Kidney glomerular epithelial cell (primary cell): Measurements from ENCODE around the gene ATP9B.
"Not testable (repeated sequence)": the region's sequence is repeated elsewhere in the genome, so short reads cannot be mapped to it uniquely, and the experiment has no call there.

ENCODE experiments used
- DNase-seq: peaks from one replicate; lab custom pipeline; 2025; lab: John Stamatoyannopoulos, UW

The ATP9B gene

DNA sequence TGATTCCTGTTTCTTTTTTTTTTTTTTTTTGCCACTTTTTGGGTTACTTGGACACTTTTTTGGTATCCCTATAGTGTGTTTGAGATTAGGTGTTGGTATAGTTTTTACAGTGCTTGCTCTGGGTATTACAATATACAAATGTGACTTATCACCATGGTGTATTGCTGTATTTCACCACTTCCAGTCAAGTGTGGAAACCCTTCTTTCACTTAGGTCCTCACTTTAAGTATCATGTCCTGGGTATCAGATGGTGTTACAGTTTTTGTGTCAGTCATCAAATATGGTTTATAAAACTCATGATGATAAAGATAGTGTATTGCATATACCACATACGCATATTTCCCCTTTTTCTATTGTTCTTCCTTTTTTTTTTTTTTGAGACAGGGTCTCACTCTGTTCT is 1.8 kb downstream of the ATP9B start:
- no peak for DNase-seq

DNA sequence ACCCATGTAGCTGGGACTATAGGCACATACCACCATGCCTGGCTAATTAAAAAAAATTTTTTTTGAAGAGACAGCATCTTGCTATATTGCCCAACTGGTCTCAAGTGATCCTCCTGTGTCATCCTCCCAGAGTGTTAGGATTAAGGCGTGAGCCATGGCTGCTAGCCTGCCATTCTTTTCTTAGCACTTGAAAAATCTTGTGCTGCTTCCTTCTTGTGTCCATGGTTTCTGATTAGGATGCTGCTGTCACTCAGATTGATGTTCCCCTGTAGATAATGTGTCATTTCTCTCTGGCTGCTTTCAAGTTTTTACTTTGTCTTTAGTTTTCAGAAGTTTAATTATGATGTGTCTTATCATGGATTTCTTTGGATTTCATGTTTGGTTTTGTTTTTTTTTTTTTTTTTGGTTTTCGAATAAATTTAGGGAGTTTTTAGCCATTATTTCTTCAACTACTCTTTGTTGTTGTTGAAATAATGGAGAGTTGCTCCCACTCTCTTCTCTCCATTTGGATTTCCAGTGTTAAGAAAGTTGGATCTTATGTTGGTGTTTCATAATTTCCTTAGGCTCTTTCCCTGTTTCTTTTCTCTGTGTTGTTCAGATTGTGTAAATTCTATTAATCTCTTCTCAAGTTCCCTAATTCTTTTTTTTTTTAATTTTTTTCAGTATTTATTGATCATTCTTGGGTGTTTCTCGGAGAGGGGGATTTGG is 2.5 kb downstream of the ATP9B start:
- DNase-seq: no peak

DNA sequence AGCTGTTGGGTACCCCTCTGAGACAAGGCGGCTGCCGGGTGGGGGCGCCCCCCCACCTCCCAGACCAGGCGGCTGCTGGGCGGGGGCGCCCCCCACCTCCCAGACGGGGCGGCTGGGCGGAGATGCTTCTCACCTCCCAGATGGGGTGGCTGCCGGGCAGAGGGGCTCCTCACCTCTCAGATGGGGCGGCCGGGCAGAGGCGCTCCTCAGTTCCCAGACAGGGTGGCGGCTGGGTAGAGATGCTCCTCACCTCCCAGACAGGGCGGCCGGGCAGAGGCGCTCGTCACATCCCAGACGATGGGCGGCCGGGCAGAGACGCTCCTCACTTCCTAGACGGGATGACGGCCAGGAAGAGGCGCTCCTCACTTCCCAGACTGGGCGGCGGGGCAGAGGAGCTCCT is 3.5 kb downstream of the ATP9B start:
- DNase-seq: not testable (repeated sequence)

DNA sequence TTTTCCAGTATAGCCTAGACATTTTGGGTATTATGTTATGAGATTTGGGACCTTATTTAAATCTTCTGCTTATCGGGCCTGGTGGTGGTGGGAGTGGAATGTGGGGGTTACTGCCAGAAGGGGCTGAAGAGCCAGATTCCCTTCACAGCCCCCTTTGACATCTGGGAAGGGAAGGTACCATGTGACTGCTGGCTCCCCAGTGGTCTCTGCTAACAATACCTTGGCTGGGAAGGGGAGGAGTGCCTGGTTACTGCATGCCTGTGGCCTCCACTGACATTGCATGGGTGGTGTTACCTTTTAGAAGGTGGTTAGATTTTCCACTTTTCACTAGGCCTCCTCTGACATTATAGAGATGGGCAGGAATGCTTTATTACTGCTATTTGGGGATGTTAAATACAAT is 8.0 kb downstream of the ATP9B start:
- DNase-seq: no peak

DNA sequence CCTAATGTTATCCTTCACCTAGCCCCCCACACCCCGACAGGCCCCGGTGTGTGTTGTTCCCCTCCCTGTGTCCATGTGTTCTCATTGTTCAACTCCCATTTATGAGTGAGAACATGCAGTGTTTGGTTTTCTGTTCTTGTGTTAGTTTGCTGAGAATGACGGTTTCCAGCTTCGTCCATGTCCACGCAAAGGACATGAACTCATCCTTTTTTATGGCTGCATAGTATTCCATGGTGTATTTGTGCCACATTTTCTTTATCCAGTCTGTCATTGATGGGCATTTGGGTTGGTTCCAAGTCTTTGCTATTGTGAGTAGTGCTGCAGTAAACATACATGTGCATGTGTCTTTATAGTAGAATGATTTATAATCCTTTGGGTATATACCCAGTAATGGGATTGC is 9.6 kb downstream of the ATP9B start:
- DNase-seq: not testable (repeated sequence)

DNA sequence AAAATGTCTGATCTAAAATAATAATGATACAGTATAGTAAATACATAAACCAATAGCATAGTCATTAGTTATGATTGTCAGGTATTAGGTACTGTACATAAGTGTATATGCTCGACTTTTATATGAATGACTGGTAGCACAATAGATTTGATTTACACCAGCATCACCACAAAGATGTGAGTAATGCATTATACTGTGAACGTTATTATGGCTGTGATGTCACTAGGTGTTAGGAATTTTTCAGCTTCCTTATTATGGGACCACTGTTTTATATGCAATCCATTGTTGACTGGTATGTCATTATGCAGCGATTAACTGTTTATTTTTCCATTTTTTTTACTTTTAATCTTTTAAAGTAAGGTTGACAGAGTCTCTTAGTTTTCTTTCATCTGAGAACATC is 23.7 kb downstream of the ATP9B start:
- DNase-seq: peak; percentile 2

DNA sequence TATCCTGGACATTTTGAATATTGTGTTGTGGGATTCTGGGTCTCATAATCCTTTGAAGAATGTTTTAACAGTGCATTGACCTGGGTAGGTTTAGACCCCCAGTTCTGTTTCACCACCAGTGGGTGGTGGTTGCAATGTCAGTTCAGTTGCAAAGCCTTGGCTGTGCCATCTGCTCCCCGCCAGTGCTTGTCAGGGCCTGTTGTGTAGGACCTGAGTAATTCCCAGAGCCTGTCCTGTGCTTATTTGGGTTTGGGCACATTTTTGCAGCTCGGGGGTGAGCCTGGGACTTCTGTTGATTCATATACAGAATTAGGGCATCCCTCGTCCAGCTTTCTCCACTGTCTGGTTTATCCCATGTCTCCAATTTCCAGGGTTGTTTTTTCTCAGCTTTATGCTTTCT is 24.8 kb downstream of the ATP9B start:
- no peak for DNase-seq

DNA sequence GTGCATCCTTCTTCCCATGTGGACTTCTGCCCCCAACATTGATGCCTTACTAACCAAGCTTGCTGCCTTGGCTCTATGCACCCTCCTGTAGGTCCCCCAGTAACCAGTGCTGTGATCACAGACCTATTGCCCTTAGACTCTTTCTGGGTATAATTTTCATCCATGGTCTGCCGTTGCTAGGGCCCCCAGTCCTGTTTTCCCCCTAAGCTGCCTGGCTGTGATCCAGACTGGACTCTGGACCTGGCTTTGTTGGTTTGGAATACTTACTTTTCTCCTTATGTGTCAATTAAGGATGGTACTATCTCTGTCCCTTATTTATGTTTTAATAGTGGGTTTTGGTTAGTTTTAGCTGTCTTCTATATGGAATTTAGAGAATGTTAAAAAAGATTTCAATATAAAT is 26.0 kb downstream of the ATP9B start:
- DNase-seq: no peak

DNA sequence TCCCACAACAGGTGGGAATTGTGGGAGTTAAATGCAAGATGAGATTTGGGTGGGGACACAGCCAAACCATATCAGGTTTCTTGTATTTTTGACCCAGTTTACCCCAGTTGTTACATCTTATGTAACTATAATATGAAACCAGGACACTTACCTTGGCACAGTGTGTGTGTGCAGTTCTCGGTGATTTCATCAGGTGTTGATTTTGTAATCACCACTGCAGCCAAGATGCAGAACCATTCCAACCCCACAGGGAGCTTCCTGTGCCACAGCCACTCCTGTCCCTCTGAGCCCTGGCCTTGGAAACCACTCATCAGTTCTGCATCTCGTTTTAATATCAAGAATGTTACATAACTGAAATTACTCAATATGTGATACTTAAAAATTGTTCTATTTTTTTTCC is 31.8 kb downstream of the ATP9B start:
- DNase-seq: no peak

DNA sequence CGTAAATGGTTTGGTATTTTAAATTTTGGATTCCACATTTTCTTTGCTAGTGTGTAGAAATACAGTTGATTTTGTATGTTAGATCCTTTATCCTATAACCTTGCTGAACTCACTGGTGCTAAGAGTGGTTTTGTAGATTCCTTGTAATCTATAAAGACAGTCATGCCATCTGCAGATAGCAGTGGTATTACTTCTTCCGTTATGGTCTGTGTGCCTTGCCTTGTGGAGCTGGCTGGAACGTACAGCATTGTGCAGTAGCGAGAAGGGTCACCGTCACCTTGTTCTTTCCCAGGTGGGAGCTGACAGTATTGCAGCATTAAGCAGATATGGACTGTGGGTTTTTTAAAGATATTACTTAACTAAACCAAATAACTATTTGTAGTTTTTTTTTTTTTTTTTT is 33.7 kb downstream of the ATP9B start:
- DNase-seq: no peak

DNA sequence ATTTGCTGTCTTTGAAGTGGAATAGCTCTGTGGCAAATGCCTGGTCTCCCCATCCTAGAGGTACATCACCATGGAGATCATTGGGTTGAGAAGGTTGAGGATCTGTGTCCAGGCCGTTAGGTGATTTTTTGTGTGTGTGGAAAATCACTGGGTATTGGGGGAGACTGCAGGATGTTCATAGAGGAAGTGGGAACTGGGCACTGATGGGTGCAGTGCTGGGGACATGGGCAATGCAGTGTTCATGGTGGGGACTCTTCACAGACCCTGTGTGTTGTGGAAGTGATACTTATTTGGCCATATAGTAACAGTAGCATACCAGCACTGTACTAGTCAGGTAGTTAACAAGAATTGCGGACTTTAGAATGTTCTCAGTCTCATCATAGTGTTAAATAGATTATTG is 34.9 kb downstream of the ATP9B start:
- no peak for DNase-seq

DNA sequence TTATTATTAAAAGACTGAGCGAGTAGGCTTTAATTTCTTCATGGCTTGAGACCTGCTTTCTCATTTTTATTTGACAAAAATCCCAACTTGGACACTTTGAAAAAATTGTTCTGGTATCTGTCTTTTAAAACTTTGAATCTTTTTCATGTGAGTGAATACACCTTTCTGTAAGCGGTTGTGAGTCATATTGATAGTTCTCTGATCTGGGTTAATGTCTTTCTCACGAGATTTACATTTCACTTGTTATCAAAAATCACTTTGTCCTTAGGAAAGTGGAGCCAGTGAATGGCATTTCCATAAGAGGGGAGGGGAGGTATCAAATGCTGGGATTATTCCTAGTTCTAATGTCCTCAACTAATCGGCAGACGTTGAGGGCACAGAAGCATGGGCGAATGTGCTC is 36.3 kb downstream of the ATP9B start:
- no peak for DNase-seq

DNA sequence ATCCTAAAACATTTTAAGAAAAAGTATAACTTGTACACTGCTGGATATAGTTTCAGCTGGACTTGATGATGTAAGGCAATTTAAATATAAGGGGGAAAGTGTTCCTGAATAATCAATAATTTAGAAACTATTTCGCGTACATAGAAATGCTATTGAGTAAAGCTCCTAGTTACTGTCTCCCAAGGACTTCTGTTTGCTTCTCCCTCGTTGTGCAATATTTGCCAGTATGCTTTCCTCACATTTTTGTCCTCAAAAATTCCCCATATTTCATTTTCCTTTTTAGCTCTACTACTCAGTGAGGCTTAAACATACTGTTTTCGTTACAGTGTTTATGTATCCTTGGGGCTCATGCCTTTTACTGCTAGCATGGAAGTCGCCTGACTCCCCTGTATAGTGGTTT is 36.9 kb downstream of the ATP9B start:
- DNase-seq: no peak

DNA sequence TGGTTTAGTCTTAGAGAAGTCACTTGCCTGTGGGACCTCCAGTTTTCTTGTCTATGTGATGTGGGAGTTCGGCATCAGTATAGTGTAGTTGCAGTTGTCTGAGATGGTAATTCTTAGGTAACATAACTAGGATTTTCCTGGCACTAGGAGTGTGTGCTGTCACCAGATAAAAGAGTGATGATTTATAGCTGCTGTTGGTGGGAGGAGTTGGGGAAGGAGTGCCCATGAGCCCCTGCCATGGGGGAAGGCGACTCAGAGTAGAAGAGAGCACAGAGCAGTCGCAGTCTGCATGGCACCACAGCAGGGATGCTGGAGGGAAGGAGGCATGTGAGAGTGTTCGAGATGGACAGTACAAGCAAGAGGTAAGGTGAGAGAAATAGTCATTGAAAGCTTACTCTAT is 38.7 kb downstream of the ATP9B start:
- DNase-seq: no peak

DNA sequence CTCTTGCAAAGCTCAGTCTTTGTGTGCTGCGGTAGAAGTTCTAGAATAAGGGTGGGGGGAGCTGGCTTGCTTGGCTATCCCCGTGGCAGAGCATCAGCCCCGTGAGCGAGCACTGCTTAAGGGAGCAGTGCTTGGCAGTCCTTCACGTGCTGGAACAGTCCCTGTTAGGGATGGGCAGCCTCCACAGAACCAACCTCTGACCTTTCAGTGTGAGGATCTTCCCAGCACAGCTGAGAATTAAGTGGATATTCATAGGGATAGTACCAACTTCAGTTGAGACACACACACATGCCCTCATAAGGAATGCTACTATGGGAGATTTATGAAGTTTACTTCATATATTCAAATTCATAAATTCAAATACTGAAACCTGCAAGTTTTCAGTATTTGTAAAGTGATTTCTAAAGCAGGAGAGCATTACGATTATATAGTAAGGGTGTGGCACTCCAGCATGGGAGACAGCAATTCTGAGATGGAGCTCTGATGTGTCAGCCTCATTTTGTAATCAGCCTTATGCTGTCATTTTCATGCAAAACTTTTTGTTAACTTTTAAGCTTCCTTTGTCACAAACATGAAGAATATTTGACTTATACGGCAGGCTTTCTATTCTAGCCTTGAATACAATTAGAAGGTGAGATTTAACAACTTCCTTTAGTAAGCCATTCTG is 39.5 kb downstream of the ATP9B start:
- DNase-seq: no peak

DNA sequence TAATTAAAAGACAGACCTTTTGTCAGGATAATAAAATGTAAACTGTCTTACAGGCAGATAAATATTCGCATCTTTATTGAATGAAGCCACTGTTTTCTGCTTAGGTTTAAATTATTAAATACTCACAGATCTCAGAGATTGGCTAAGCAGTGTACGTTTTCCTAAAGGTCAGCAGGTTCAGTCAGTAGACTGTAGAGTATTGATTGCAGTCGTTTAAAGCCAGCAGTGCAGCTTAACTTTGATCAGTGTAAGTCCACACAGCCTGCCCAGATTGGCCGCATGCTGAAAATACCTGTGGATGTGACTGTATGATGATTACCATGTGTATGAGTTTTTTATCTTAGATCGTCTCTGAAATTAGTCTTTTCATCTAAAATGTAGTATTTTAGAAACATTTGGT is 42.3 kb downstream of the ATP9B start:
- DNase-seq: no peak

DNA sequence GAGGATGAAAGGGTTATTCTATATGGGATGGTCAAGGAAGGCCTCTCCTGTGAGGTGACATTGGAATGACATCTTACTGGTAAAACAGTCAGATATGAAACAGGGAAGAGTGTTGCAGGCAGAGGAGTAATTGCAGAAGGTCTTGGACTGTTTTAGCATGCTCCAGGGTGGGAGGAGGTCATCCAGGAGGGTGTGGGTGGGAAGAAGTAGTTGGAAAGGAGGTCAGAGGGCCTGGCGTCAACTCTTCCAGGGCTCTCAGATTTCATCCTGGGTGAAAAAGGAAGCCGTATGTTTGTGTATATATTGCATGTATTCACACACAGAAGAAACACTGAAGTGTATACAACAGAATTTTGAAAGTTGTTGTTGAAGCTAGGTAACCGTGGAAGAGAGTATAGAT is 48.2 kb downstream of the ATP9B start:
- DNase-seq: no peak

DNA sequence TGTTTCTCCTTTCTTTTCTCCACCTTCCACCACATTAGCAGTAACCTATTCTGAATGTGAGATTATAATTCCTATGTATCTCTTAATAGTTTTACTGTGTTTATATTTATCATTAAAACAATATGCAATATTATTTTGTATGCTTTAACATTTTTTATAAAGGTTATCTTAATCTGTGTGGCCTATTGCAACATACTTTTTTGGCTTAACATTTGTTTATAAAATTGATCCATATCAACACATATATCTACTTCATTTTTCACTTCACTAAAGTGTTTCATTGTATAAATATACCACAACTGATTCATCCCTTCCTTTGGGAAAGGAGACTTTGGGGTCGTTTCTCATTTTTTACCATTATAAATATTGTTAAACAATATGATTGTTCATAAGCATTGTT is 48.6 kb downstream of the ATP9B start:
- no peak for DNase-seq

DNA sequence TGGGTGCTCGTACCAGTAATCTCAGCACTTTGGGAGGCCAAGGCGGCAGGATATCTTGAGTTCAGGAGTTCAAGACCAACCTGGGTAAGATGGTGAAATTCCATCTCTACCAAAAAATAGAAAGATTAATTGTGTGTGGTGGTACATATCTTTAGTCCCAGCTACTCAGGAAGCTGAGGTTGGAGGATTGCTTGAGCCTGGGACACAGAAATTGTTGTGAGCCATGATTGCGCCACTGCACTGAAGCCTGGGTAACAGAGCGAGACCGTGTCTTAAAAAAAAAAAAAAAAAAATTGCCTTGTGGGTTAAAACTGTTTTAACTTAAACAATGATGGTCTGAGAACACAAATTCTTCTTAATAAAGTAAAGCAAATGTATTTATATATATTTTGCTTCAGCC is 49.6 kb downstream of the ATP9B start:
- DNase-seq: no peak

DNA sequence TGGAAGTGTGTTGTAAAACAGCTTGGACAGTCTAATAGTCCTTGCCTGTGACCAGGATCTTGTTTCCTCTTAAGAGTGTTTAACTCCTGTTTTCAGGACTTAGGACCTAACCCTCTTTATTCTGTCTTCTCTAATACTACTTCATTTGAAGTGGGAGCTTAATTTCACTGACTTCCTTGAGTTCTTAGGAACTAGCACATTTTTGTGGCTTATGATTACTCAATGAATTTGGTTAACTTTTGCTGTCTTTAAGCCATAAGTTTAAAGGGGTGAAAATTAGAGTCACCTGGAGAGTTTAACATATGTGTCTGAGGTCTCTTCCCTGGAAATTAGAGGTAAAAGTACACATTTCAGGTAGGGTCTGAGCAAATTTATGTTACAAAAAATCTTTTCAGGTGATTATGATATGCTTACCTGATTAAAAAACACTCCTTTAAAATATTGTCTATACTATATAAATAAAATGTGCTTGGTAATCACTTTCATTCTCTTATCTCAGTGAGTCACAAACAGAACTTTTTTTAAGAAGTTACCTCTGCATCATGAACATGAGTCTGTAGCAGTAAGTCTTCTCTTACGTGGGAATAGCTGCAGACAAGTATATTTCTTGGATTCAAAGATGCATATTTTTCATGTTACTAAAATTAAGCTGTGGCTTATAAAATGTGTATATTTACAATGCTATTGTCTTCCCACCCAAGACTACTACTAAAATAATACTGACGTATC is 52.7 kb downstream of the ATP9B start:
- no peak for DNase-seq

DNA sequence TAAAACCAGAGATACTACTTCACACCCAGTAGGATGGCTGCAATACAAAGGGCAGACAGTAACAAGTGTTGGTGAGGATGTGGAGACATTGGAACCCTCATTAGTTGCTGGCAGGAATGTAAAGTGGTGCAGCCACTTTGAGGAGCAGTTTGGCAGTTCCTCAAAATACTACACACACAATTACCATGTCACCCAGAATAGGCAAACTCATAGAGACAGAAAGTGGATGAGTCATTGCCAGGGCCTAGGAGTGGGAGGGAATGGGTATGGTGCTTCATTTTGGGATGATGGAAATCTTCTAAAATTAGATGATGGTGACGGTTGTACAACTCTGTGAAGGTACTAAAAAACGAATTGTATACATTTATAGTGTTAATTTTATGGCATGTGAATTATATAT is 54.8 kb downstream of the ATP9B start:
- no peak for DNase-seq

DNA sequence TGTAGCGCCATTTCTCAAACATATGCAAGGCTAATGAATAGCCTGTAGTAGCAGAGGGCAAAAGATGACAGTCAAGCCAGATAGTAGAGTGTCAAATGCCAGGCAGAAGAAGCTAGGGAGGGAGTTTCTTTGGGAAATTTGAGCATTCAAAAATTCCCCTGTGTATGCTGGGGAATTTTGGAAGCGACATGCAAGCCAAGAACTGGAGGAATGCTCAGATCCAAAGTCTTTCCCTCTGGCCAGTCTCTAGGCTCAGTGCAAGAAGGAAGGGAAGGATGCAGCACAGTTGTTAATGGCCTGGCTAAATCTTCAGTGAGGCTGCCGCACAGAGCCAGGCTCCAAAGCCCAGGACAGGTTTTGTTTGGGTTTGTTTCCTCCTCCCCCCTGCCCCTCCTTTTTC is 59.9 kb downstream of the ATP9B start:
- no peak for DNase-seq

DNA sequence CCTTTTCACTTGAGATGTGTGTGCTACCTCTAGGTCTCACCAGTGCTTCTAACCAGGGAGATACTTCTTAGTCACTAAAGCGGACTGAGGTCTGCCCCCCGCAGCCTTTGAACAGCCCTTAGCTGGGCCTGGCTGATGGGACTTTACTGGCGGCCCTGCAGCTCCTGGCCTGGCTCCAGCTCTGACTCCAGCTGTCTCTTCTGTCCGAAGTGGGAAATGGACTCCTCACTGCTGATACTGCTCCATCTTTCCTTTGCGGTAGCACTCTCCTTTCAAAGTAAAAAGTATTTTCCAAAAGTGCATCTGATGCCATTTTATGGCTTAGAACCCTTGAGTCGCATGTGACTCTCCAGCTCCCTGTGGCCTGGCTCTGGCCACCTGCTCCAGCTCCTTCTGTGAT is 64.5 kb downstream of the ATP9B start:
- no peak for DNase-seq

DNA sequence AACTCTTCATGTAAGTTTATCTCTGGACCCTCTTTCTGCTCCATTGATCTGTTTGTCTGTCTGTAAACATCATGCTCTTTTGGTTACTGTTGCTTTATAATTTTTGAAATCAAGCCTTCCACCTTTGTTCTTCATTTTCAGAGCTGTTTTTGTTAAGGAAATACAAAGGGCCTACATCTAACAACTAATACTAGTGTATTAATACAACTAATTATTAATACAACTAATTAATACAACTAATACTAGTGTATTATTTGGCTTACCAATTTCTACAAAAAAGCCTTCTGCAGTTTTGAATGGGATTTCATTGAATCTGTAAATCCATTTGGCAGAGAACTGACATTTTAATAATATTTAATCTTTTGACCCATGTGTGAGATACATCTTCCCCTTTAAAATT is 66.7 kb downstream of the ATP9B start:
- no peak for DNase-seq
